HG03045 (cell line): ENCODE measurements around the gene PFKM.

Experiments used
- ATAC-seq: cut with Tn5 transposase; IDR thresholded peaks from one replicate; pipeline ENCODE4 v1.9.1; 2021; ENCODE audit warnings: mild to moderate bottlenecking, moderate library complexity; ENCODE audit not compliant: unreplicated experiment

The PFKM gene

GRCh38 chr12:48119078-48119833 lies at the start of gene PFKM:
Gene PFKM, plus strand, starts transcription at chr12:48119364. Its CDS starts 3,411 bp downstream, at chr12:48122775.
- ATAC-seq = peak; percentile 100

GRCh38 chr12:48070033-48070432 lies 49.1 kb upstream of the PFKM start:
- no peak for ATAC-seq

GRCh38 chr12:48070731-48071130 lies 48.4 kb upstream of the PFKM start:
- ATAC-seq = no peak

- no peak for ATAC-seq
These were observed 47.4 kb upstream of the PFKM start for GRCh38 chr12:48071808-48072207.

- ATAC-seq = no peak
These were observed 46.9 kb upstream of the PFKM start for GRCh38 chr12:48072266-48072665.

- no peak for ATAC-seq
These were observed 44.9 kb upstream of the PFKM start for GRCh38 chr12:48074266-48074665.

- ATAC-seq = no peak
These were observed 43.3 kb upstream of the PFKM start for GRCh38 chr12:48075832-48076231.

- ATAC-seq = no peak
These were observed 42.1 kb upstream of the PFKM start for GRCh38 chr12:48077111-48077510.

- ATAC-seq = no peak
These were observed 40.3 kb upstream of the PFKM start for GRCh38 chr12:48078901-48079300.

GRCh38 chr12:48080285-48080684 lies 38.9 kb upstream of the PFKM start:
- no peak for ATAC-seq

- ATAC-seq = no peak
These were observed 38.3 kb upstream of the PFKM start for GRCh38 chr12:48080821-48081220.

- no peak for ATAC-seq
These were observed 35.1 kb upstream of the PFKM start for GRCh38 chr12:48084066-48084465.

- ATAC-seq = no peak
These were observed 34.2 kb upstream of the PFKM start for GRCh38 chr12:48084841-48085460.

- no peak for ATAC-seq
These were observed 32.8 kb upstream of the PFKM start for GRCh38 chr12:48086327-48086726.

- no peak for ATAC-seq
These were observed 26.6 kb upstream of the PFKM start for GRCh38 chr12:48092611-48093010.

GRCh38 chr12:48104531-48104930 lies 14.6 kb upstream of the PFKM start:
- ATAC-seq = no peak

- peak; percentile 38 for ATAC-seq
These were observed 13.8 kb upstream of the PFKM start for GRCh38 chr12:48105321-48105866.

- ATAC-seq = peak; percentile 76
These were observed 13.1 kb upstream of the PFKM start, which contains the start of gene SENP1 for GRCh38 chr12:48105867-48106680. Gene SENP1, minus strand, starts transcription at chr12:48106079. Its CDS starts 4,607 bp downstream, at chr12:48101472.

GRCh38 chr12:48106681-48107613 lies 12.2 kb upstream of the PFKM start:
- no peak for ATAC-seq

GRCh38 chr12:48109424-48109823 lies 9.7 kb upstream of the PFKM start:
- no peak for ATAC-seq
